Smooth muscle cell (in vitro differentiated cells): ENCODE results near the gene SLC35F2. TPM values are rescaled to one million over a fixed set of nuclear protein-coding genes. Genes with fewer than 3 reads are reported as not detected.

Source experiments
- DNase-seq: peaks from one replicate; lab custom pipeline; 2025; ENCODE audit not compliant: unreplicated experiment; lab: John Stamatoyannopoulos, UW
- H2AFZ ChIP-seq: fragments of 200-600 bp; sonication (generic); 2 replicates; pipeline ENCODE4 v1.6.0; 2016; ENCODE audit warnings: antibody characterized with exemption, low read depth, mild to moderate bottlenecking
- H3F3A ChIP-seq: fragments of 200-600 bp; sonication (generic); 2 replicates; pipeline ENCODE4 v1.6.0; 2017; ENCODE audit warnings: antibody characterized with exemption, low read depth
- H3K27ac ChIP-seq: fragments of 200-600 bp; sonication (generic); 2 replicates; pipeline ENCODE4 v1.5.1; 2016; ENCODE audit warnings: low read depth, mild to moderate bottlenecking
- H3K27me3 ChIP-seq: fragments of 200-600 bp; sonication (generic); 2 replicates; pipeline ENCODE4 v1.6.1; 2016; ENCODE audit warnings: low read depth, mild to moderate bottlenecking
- H3K36me3 ChIP-seq: fragments of 200-600 bp; sonication (generic); 2 replicates; pipeline ENCODE4 v1.5.1; 2016; ENCODE audit warnings: low read depth
- H3K4me1 ChIP-seq: fragments of 200-600 bp; sonication (generic); 2 replicates; pipeline ENCODE4 v1.5.1; 2016; ENCODE audit warnings: low read depth
- H3K4me2 ChIP-seq: fragments of 200-600 bp; sonication (generic); 2 replicates; pipeline ENCODE4 v1.6.0; 2016; ENCODE audit warnings: mild to moderate bottlenecking
- H3K4me3 ChIP-seq: fragments of 200-600 bp; sonication (generic); 2 replicates; pipeline ENCODE4 v1.5.1; 2016; ENCODE audit warnings: mild to moderate bottlenecking
- H3K79me2 ChIP-seq: fragments of 200-600 bp; sonication (generic); 2 replicates; pipeline ENCODE4 v1.6.0; 2016; ENCODE audit warnings: low read depth, mild to moderate bottlenecking
- H3K9ac ChIP-seq: fragments of 200-600 bp; sonication (generic); 2 replicates; pipeline ENCODE4 v1.6.0; 2016; ENCODE audit warnings: low read depth
- H3K9me3 ChIP-seq: fragments of 200-600 bp; sonication (generic); replicated peaks from 2 replicates; pipeline ENCODE4 v1.5.1; 2016; ENCODE audit warnings: low read depth
- H4K20me1 ChIP-seq: fragments of 200-600 bp; sonication (generic); 2 replicates; pipeline ENCODE4 v1.6.0; 2016; ENCODE audit warnings: low read depth
- CTCF ChIP-seq: fragments of 200-600 bp; sonication (generic); IDR thresholded peaks from 2 replicates; pipeline ENCODE4 v1.5.1; 2017; ENCODE audit warnings: borderline replicate concordance, mild to moderate bottlenecking, antibody characterized with exemption; ENCODE audit not compliant: insufficient read depth, poor library complexity, severe bottlenecking
- WGBS: methylation state at CpG from one replicate; pipeline ENCODE4 v1.1.7; 2016; ENCODE audit warnings: low lambda C conversion rate; 5-methylcytosine and 5-hydroxymethylcytosine counted together
- polyA plus RNA-seq: library from polyadenylated mRNA; unstranded; fragments of >200 nt; fragmentation: Nextera tagmentation; extraction: Ambion mirVana; gene quantifications from 2 replicates; pipeline ENCODE4 v1.2.1, GENCODE V29; 2016
- total RNA-seq: library from RNA; depleted of rRNA; stranded (reverse); fragments of >200 nt; gene quantifications from 2 replicates; pipeline ENCODE4 v1.2.3, GENCODE V29; 2014

Gene SLC35F2
- total and polyA plus RNA-seq, 2 experiments from 2014 or later: 2.4 to 7.8 TPM

GRCh38 chr11:107827041-107827440 lies 31.5 kb downstream of the SLC35F2 start:
- H3K9me3 ChIP-seq: no peaks in the 10 kb centered on the region
- no peaks in the 10 kb centered on the region for H3K4me1 ChIP-seq
- no peak for TF ChIP-seq CTCF
- no peaks in the 10 kb centered on the region for H3K27me3 ChIP-seq
- no peak overlapping the region for H3K4me2 ChIP-seq
- peaks cover 14% of the 10 kb centered on the region for H3K79me2 ChIP-seq
- H3K27ac ChIP-seq: no peak overlapping the region
- no peaks in the 10 kb centered on the region for H3F3A ChIP-seq
- no peak for DNase-seq
- no peaks in the 10 kb centered on the region for H3K36me3 ChIP-seq
- H3K9ac ChIP-seq: no peak overlapping the region
- no peak overlapping the region for H2AFZ ChIP-seq
- H4K20me1 ChIP-seq: no peaks in the 10 kb centered on the region
- no peak overlapping the region for H3K4me3 ChIP-seq
- WGBS: 95% methylated on average over 3 of the region's 3 CpGs

GRCh38 chr11:107825875-107826274 lies 32.7 kb downstream of the SLC35F2 start:
- no peaks in the 10 kb centered on the region for H3F3A ChIP-seq
- TF ChIP-seq CTCF: no peak
- 72% methylated on average over 2 of the region's 2 CpGs for WGBS

GRCh38 chr11:107824668-107825369 lies 33.8 kb downstream of the SLC35F2 start:
- Histone ChIP-seq H4K20me1 (no peaks in the 10 kb centered on the region), H3K9ac (no peak overlapping the region), H2AFZ (no peak overlapping the region), H3K27ac (no peak overlapping the region), H3K4me1 (no peaks in the 10 kb centered on the region), H3K36me3 (no peaks in the 10 kb centered on the region), H3K27me3 (no peaks in the 10 kb centered on the region), H3K4me2 (no peak overlapping the region), H3K4me3 (no peak overlapping the region), H3K9me3 (no peaks in the 10 kb centered on the region), H3F3A (no peaks in the 10 kb centered on the region), H3K79me2 (peaks cover 13% of the 10 kb centered on the region)
- DNase-seq: no peak
- WGBS: 90% methylated on average over 5 of the region's 5 CpGs
- no peak for TF ChIP-seq CTCF

More at GRCh38 chr11:107825875-107826274, 32.7 kb downstream of the SLC35F2 start:
- Histone ChIP-seq H3K9ac (no peak overlapping the region), H3K36me3 (no peaks in the 10 kb centered on the region), H3K27me3 (no peaks in the 10 kb centered on the region), H2AFZ (no peak overlapping the region), H3K9me3 (no peaks in the 10 kb centered on the region), H3K27ac (no peak overlapping the region), H3K4me2 (no peak overlapping the region), H4K20me1 (no peaks in the 10 kb centered on the region), H3K79me2 (peaks cover 14% of the 10 kb centered on the region), H3K4me1 (no peaks in the 10 kb centered on the region), H3K4me3 (no peak overlapping the region)
- DNase-seq: no peak

GRCh38 chr11:107821199-107821927 lies 37.2 kb downstream of the SLC35F2 start:
- Histone ChIP-seq H3K4me2 (no peak overlapping the region), H3K27ac (no peak overlapping the region), H3K9ac (no peak overlapping the region), H3K27me3 (no peaks in the 10 kb centered on the region), H3K79me2 (peaks cover 11% of the 10 kb centered on the region), H2AFZ (no peak overlapping the region), H3F3A (no peaks in the 10 kb centered on the region), H3K36me3 (no peaks in the 10 kb centered on the region), H4K20me1 (no peaks in the 10 kb centered on the region), H3K4me1 (no peaks in the 10 kb centered on the region), H3K4me3 (no peak overlapping the region), H3K9me3 (peaks cover 3% of the 10 kb centered on the region)
- DNase-seq: no peak
- TF ChIP-seq CTCF: no peak
- 87% methylated on average over 3 of the region's 3 CpGs for WGBS
